MM.1S (cell line): Measurements from ENCODE around the gene COL21A1.

Experiments
- EZH2phosphoT487 ChIP-seq: fragments of 300-600 bp; sonication (generic); IDR thresholded peaks from 2 replicates; pipeline ENCODE4 v1.6.1; 2018; ENCODE audit warnings: antibody characterized with exemption, low read length
- TF ChIP-seq, protein P1 (sequence below): fragments of 300-600 bp; sonication (generic); IDR thresholded peaks from 2 replicates; pipeline ENCODE4 v1.5.1; 2016; ENCODE audit warnings: antibody characterized with exemption, low read length, mixed read lengths

DNA sequence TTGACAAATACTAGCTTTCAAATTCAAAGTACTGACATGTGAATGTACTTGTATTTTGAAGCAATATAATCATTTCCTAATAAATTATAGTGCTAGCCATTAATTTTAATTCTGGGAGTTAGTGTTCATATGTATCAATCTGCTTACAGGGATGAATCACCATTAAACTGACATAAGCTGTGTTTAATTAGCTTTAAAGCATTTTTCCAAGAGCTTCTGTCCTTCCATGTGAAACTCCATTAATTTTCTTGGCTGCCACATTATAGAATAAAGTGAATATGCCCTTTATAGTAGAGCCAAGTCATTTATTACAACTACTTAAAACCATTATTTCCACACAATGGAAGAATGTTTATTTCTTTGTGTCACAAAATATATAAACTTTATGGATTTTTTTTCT lies 150.8 kb downstream of the COL21A1 start:
- TF ChIP-seq, protein P1, sequence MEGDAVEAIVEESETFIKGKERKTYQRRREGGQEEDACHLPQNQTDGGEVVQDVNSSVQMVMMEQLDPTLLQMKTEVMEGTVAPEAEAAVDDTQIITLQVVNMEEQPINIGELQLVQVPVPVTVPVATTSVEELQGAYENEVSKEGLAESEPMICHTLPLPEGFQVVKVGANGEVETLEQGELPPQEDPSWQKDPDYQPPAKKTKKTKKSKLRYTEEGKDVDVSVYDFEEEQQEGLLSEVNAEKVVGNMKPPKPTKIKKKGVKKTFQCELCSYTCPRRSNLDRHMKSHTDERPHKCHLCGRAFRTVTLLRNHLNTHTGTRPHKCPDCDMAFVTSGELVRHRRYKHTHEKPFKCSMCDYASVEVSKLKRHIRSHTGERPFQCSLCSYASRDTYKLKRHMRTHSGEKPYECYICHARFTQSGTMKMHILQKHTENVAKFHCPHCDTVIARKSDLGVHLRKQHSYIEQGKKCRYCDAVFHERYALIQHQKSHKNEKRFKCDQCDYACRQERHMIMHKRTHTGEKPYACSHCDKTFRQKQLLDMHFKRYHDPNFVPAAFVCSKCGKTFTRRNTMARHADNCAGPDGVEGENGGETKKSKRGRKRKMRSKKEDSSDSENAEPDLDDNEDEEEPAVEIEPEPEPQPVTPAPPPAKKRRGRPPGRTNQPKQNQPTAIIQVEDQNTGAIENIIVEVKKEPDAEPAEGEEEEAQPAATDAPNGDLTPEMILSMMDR: no peak
- no peak for TF ChIP-seq EZH2phosphoT487
